Measurements from ENCODE around the gene XPO6. TPM values are rescaled to one million over a fixed set of nuclear protein-coding genes. Genes with fewer than 3 reads are reported as not detected.

XPO6 gene
- total RNA-seq, 2 donors from 2014 or later, result 17.9 to 29.8 TPM

- DNase-seq (ENCODE audit: low spot score), result no peak
- Histone ChIP-seq H3K4me1 (no peaks in the 10 kb centered on the region), H3K4me3 (no peak overlapping the region), H3K27ac (no peak overlapping the region), H3K9me3 (no peaks in the 10 kb centered on the region), H3K36me3 (peaks cover 69% of the 10 kb centered on the region), H3K27me3 (no peaks in the 10 kb centered on the region)
- no peak for TF ChIP-seq CTCF (IDR thresholded peaks at IDR 0.05)
These were observed 103.0 kb downstream of the XPO6 start for GRCh38 chr16:28108590-28109247.

- DNase-seq (ENCODE audit: low spot score), result no peak
- H3K4me1 ChIP-seq, result no peaks in the 10 kb centered on the region
- H3K9me3 ChIP-seq, result no peaks in the 10 kb centered on the region
- H3K27me3 ChIP-seq, result no peaks in the 10 kb centered on the region
- H3K4me3 ChIP-seq, result no peak overlapping the region
- H3K27ac ChIP-seq, result no peak overlapping the region
- peaks cover 77% of the 10 kb centered on the region for H3K36me3 ChIP-seq
- TF ChIP-seq CTCF (IDR thresholded peaks at IDR 0.05), result no peak
These were observed 104.5 kb downstream of the XPO6 start for GRCh38 chr16:28107232-28107631.

GRCh38 chr16:28106467-28107215 is 105.1 kb downstream of the XPO6 start:
- Histone ChIP-seq H3K36me3 (peaks cover 77% of the 10 kb centered on the region), H3K4me1 (no peaks in the 10 kb centered on the region), H3K27me3 (no peaks in the 10 kb centered on the region), H3K27ac (no peak overlapping the region), H3K9me3 (no peaks in the 10 kb centered on the region), H3K4me3 (no peak overlapping the region)
- TF ChIP-seq CTCF (IDR thresholded peaks at IDR 0.05), result no peak
- DNase-seq (ENCODE audit: low spot score), result no peak

- no peaks in the 10 kb centered on the region for H3K4me1 ChIP-seq
- no peak overlapping the region for H3K4me3 ChIP-seq
- H3K27ac ChIP-seq, result no peak overlapping the region
- no peak for TF ChIP-seq CTCF (IDR thresholded peaks at IDR 0.05)
- peaks cover 79% of the 10 kb centered on the region for H3K36me3 ChIP-seq
- H3K27me3 ChIP-seq, result no peaks in the 10 kb centered on the region
- H3K9me3 ChIP-seq, result no peaks in the 10 kb centered on the region
- DNase-seq (ENCODE audit: low spot score), result no peak
These were observed 105.8 kb downstream of the XPO6 start for GRCh38 chr16:28105954-28106353.

- no peak overlapping the region for H3K4me3 ChIP-seq
- no peak overlapping the region for H3K27ac ChIP-seq
- DNase-seq (ENCODE audit: low spot score), result no peak
- no peak for TF ChIP-seq CTCF (IDR thresholded peaks at IDR 0.05)
- no peaks in the 10 kb centered on the region for H3K9me3 ChIP-seq
- no peaks in the 10 kb centered on the region for H3K27me3 ChIP-seq
- H3K36me3 ChIP-seq, result peaks cover 85% of the 10 kb centered on the region
- no peaks in the 10 kb centered on the region for H3K4me1 ChIP-seq
These were observed 106.5 kb downstream of the XPO6 start for GRCh38 chr16:28105297-28105696.
